Activated CD4-positive, alpha-beta memory T cell treated with anti-CD3 and anti-CD28 coated beads for 36 hours (primary cell): Measurements from ENCODE around the gene KIF3C. TPM values are rescaled to one million over a fixed set of nuclear protein-coding genes. Genes with fewer than 3 reads are reported as not detected.
A peak's percentile ranks its signal among the peaks of the same experiment; 100 is the strongest.

ENCODE experiments used
- CTCF ChIA-PET: fragments of 350-600 bp; sonication (Branson Sonifier 250); formaldehyde crosslinking; loops from one replicate; lab custom pipeline; 2021; ENCODE audit warnings: antibody characterized with exemption, inconsistent platforms; lab: Charles Lee
- POLR2A ChIA-PET: fragments of 350-600 bp; sonication (Branson Sonifier 250); formaldehyde crosslinking; loops from one replicate; lab custom pipeline; 2021; ENCODE audit warnings: antibody characterized with exemption; lab: Charles Lee
- DNase-seq: peaks from one replicate; pipeline ENCODE4 v3.0.0-alpha.2; 2020
- H3K27ac Mint-ChIP-seq: one replicate; pipeline ENCODE4 v1.8.0; 2021; ENCODE audit warnings: mixed read lengths
- H3K27me3 Mint-ChIP-seq: one replicate; pipeline ENCODE4 v1.8.0; 2021; ENCODE audit warnings: mixed read lengths
- H3K36me3 Mint-ChIP-seq: one replicate; pipeline ENCODE4 v1.8.0; 2021; ENCODE audit warnings: mixed read lengths
- H3K4me1 Mint-ChIP-seq: one replicate; pipeline ENCODE4 v1.8.0; 2021; ENCODE audit warnings: low read depth, mixed read lengths
- H3K4me3 Mint-ChIP-seq: one replicate; pipeline ENCODE4 v1.8.0; 2021; ENCODE audit warnings: mild to moderate bottlenecking, mixed read lengths
- H3K9me3 Mint-ChIP-seq: one replicate; pipeline ENCODE4 v1.8.0; 2021; ENCODE audit warnings: mixed read lengths
- intact Hi-C: fragments of 100-400 bp; cut with micrococcal nuclease; formaldehyde crosslinking; loops from one replicate; pipeline ENCODE4 v1.15.1; 2023
- total RNA-seq, 2 experiments: library from RNA; stranded (reverse); gene quantifications; one replicate each; pipeline ENCODE4 v1.2.3, GENCODE V29; 2021

The KIF3C gene
- total RNA-seq, 2 experiments from 2014 or later = 5.3 to 5.4 TPM

GRCh38 chr2:25996844-25997243, 14.5 kb upstream of the KIF3C start:
- Mint-ChIP-seq H3K36me3 (no peaks in the 10 kb centered on the region), H3K4me1 (peaks cover 2% of the 10 kb centered on the region), H3K27ac (no peak overlapping the region), H3K9me3 (no peaks in the 10 kb centered on the region), H3K27me3 (peaks cover 3% of the 10 kb centered on the region), H3K4me3 (no peak overlapping the region)
- ChIA-PET CTCF (no interaction called here), POLR2A (no interaction called here)
- DNase-seq = no peak
- intact Hi-C loops = no loop called here

DNA sequence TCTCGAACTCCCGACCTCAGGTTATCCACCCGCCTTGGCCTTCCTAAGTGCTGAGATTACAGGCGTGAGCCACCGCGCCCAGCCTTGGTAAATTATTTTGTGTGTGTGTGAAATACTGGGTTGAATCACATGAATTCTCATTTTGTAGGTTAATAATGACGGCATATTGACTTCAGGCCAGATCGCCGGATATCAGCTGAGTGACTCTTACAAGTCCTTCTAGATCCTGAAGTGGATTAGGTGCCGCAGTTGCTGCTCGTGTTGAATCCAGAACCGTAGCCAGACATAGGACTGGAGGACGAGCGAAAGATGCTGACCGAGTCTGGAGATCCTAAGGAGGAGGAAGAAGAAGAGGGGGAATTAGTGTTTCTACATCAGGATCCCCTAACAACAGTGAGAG, 12.2 kb upstream of the KIF3C start:
- H3K36me3 Mint-ChIP-seq = no peaks in the 10 kb centered on the region
- no peak overlapping the region for H3K27ac Mint-ChIP-seq

DNA sequence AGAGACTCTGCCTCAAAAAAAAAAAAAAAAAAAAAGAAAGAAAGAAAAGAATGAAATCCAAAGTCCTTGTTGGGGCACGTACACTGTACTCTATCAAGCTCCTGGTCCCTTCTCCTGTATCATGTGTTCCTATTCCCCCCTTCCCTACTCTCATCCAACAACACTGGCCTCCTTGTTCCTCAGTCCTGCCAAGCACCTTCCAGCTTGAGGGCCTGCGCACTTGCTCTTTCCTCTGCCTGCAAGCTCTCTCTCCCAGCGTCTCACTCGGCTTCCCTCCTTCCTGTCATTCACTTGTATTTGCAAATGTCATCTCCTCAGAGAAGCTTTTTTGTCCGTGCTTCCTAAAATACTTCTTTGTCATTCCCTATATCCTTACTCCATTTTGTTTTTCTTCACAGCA, 10.8 kb upstream of the KIF3C start:
- H3K36me3 Mint-ChIP-seq = no peaks in the 10 kb centered on the region
- H3K9me3 Mint-ChIP-seq = no peaks in the 10 kb centered on the region
- H3K27ac Mint-ChIP-seq = no peak overlapping the region
- no peaks in the 10 kb centered on the region for H3K27me3 Mint-ChIP-seq
- no peak overlapping the region for H3K4me3 Mint-ChIP-seq
- H3K4me1 Mint-ChIP-seq = peaks cover 2% of the 10 kb centered on the region
- intact Hi-C loops = no loop called here
- DNase-seq = no peak
- ChIA-PET POLR2A (no interaction called here), CTCF (interaction anchor here (0.6 to 3.8 kb wide), 2 partner anchors 40 to 152 kb away, joined by 3 to 90 read pairs; no protein-coding TSS in a partner anchor)

More for the DNA sequence above, 12.2 kb upstream of the KIF3C start:
- Mint-ChIP-seq H3K4me1 (peaks cover 2% of the 10 kb centered on the region), H3K27me3 (peaks cover 1% of the 10 kb centered on the region), H3K9me3 (no peaks in the 10 kb centered on the region), H3K4me3 (no peak overlapping the region)
- intact Hi-C loops = no loop called here
- CTCF ChIA-PET = interaction anchor here (1.2 to 1.3 kb wide), 2 partner anchors 151 to 190 kb away, joined by 3 to 5 read pairs; no protein-coding TSS in a partner anchor
- POLR2A ChIA-PET = no interaction called here
- DNase-seq = no peak

DNA sequence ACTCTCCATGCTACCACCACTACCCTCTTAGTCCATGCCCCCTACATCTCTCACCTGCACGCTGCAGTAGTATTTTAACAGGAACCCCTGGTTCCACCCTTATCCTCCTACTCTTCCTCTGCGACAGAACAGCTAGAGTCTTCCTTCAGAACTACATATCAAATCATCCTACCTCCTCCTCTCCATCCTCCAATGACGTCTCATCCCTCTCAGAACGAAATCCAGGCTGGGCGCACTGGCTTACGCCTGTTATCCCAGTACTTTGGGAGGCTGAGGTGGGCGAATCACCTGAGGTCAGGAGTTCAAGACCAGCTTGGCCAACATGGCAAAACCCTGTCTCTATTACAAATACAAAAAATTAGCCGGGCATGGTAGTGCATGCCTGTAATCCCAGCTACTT, 10.3 kb upstream of the KIF3C start:
- no peak for DNase-seq
- Mint-ChIP-seq H3K27ac (no peak overlapping the region), H3K27me3 (no peaks in the 10 kb centered on the region), H3K36me3 (no peaks in the 10 kb centered on the region), H3K9me3 (no peaks in the 10 kb centered on the region), H3K4me3 (no peak overlapping the region), H3K4me1 (peaks cover 2% of the 10 kb centered on the region)
- intact Hi-C loops = no loop called here
- ChIA-PET POLR2A (no interaction called here), CTCF (interaction anchor here (0.6 to 3.8 kb wide), 2 partner anchors 40 to 152 kb away, joined by 3 to 90 read pairs; no protein-coding TSS in a partner anchor)

GRCh38 chr2:25991965-25992364, 9.7 kb upstream of the KIF3C start:
- Mint-ChIP-seq H3K27me3 (no peaks in the 10 kb centered on the region), H3K4me1 (peaks cover 2% of the 10 kb centered on the region), H3K4me3 (no peak overlapping the region), H3K36me3 (no peaks in the 10 kb centered on the region), H3K27ac (no peak overlapping the region), H3K9me3 (no peaks in the 10 kb centered on the region)
- no peak for DNase-seq
- CTCF ChIA-PET = interaction anchor here (0.6 to 3.8 kb wide), 34 partner anchors 8 to 385 kb away, joined by 3 to 90 read pairs (median 4); partner anchors contain the start of genes HADHB, KIF3C and RAB10
- intact Hi-C loops = loop anchor here (1.0 to 2.0 kb wide), 3 partner anchors 41 to 153 kb away; partner anchors contain the start of gene RAB10
- POLR2A ChIA-PET = interaction anchor here (1.0 kb wide), 2 partner anchors 77 to 100 kb away, joined by 3 read pairs; no protein-coding TSS in a partner anchor

DNA sequence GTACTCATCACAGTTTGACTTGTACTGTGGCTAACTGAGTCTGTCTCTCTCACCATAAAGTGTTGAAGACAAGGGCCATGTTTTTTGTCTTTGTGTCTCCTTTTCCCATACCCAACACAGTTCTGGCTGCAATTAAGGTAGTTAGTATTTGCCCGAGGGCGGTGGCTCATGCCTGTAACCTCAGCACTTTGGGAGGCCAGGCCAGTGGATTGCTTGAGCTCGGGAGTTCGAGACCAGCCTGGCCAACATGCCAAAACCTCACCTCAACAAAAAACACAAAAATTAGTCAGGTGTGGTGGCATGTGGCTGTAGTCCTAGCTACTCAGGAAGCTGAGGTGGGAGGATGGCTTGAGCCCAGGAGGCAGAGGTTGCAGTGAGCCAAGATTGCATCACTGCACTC, 6.9 kb upstream of the KIF3C start:
- ChIA-PET POLR2A (no interaction called here), CTCF (interaction anchor here (1.0 to 1.6 kb wide), 3 partner anchors 38 to 195 kb away, joined by 3 to 7 read pairs (median 4); no protein-coding TSS in a partner anchor)
- H3K4me3 Mint-ChIP-seq = no peak overlapping the region
- H3K27ac Mint-ChIP-seq = no peak overlapping the region
- no peaks in the 10 kb centered on the region for H3K36me3 Mint-ChIP-seq
- H3K9me3 Mint-ChIP-seq = no peaks in the 10 kb centered on the region
- no peaks in the 10 kb centered on the region for H3K27me3 Mint-ChIP-seq
- intact Hi-C loops = loop anchor here (10.0 kb wide), 1 partner anchor 114 kb away; the partner anchor contains the start of gene ASXL2
- no peak for DNase-seq
- peaks cover 2% of the 10 kb centered on the region for H3K4me1 Mint-ChIP-seq

DNA sequence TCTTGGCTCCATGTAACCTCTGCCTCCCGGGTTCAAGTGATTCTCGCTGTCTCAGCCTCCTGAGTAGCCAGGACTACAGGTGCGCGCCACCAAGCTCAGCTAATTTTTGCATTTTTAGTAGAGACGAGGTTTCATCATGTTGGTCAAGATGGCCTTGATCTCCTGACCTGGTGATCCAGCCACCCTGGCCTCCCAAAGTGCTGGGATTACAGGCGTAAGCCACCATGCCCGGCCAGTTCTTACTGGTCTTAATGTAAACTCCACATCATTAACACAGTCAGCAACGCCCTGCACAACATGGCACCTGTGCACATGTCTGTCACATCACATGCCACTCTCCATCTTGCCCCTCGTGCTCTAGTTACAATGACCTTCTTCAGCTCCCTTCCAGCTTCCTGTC, 5.8 kb upstream of the KIF3C start:
- H3K9me3 Mint-ChIP-seq = no peaks in the 10 kb centered on the region
- POLR2A ChIA-PET = no interaction called here
- H3K36me3 Mint-ChIP-seq = no peaks in the 10 kb centered on the region
- CTCF ChIA-PET = interaction anchor here (1.0 to 1.6 kb wide), 3 partner anchors 37 to 196 kb away, joined by 3 to 7 read pairs (median 3); no protein-coding TSS in a partner anchor
- H3K27ac Mint-ChIP-seq = no peak overlapping the region
- H3K4me1 Mint-ChIP-seq = peaks cover 2% of the 10 kb centered on the region
- no peaks in the 10 kb centered on the region for H3K27me3 Mint-ChIP-seq
- DNase-seq = no peak
- intact Hi-C loops = loop anchor here (10.0 kb wide), 1 partner anchor 113 kb away; the partner anchor contains the start of gene ASXL2
- no peak overlapping the region for H3K4me3 Mint-ChIP-seq

GRCh38 chr2:25983735-25984134, 1.4 kb upstream of the KIF3C start:
- CTCF ChIA-PET = interaction anchor here (1.0 to 2.2 kb wide), 4 partner anchors 132 to 201 kb away, joined by 3 to 6 read pairs (median 3); no protein-coding TSS in a partner anchor
- H3K4me3 Mint-ChIP-seq = no peak overlapping the region
- no peak for DNase-seq
- H3K27me3 Mint-ChIP-seq = no peaks in the 10 kb centered on the region
- H3K36me3 Mint-ChIP-seq = no peaks in the 10 kb centered on the region
- intact Hi-C loops = loop anchor here (10.0 kb wide), 1 partner anchor 109 kb away; the partner anchor contains the start of gene ASXL2
- H3K9me3 Mint-ChIP-seq = no peaks in the 10 kb centered on the region
- POLR2A ChIA-PET = interaction anchor here (1.4 kb wide), 1 partner anchor 158 kb away, joined by 3 read pairs; no protein-coding TSS in a partner anchor
- no peaks in the 10 kb centered on the region for H3K4me1 Mint-ChIP-seq
- no peak overlapping the region for H3K27ac Mint-ChIP-seq

DNA sequence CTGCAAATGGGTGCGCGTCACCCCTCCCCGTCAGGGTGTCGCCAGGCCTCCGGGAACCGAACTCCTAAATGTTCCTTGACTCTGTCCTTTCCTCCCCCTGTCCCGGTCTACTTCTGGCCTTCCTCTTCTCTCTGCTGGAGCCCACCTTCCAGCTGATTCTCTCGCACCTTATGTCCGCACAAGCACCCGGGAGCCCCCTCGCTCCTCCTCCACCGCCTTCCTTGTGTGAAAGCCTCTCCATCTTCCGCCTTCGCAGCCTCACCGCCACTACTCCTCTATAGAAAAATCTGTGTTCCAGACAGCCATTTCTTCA, 627 bp upstream of the KIF3C start:
- no peaks in the 10 kb centered on the region for H3K4me1 Mint-ChIP-seq
- no peak overlapping the region for H3K27ac Mint-ChIP-seq
- CTCF ChIA-PET = interaction anchor here (1.3 to 2.2 kb wide), 2 partner anchors 104 to 162 kb away, joined by 4 to 6 read pairs; partner anchors contain the start of gene ASXL2
- no peaks in the 10 kb centered on the region for H3K9me3 Mint-ChIP-seq
- H3K36me3 Mint-ChIP-seq = no peaks in the 10 kb centered on the region
- H3K27me3 Mint-ChIP-seq = no peaks in the 10 kb centered on the region
- POLR2A ChIA-PET = no interaction called here
- DNase-seq = no peak
- H3K4me3 Mint-ChIP-seq = peak overlapping the region; percentile 55
- intact Hi-C loops = loop anchor here (10.0 kb wide), 1 partner anchor 108 kb away; the partner anchor contains the start of gene ASXL2

GRCh38 chr2:25981596-25982272, 563 bp downstream of the KIF3C start:
- ChIA-PET CTCF (interaction anchor here (0.9 to 1.8 kb wide), 4 partner anchors 10 to 375 kb away, joined by 3 to 12 read pairs (median 4); partner anchors contain the start of gene ASXL2), POLR2A (no interaction called here)
- Mint-ChIP-seq H3K9me3 (no peaks in the 10 kb centered on the region), H3K4me1 (no peaks in the 10 kb centered on the region), H3K36me3 (no peaks in the 10 kb centered on the region), H3K4me3 (peak overlapping the region; percentile 80), H3K27me3 (no peaks in the 10 kb centered on the region), H3K27ac (no peak overlapping the region)
- intact Hi-C loops = loop anchor here (10.0 kb wide), 1 partner anchor 107 kb away; the partner anchor contains the start of gene ASXL2
- DNase-seq = no peak

- POLR2A ChIA-PET = no interaction called here
- no peaks in the 10 kb centered on the region for H3K9me3 Mint-ChIP-seq
- H3K4me3 Mint-ChIP-seq = peak overlapping the region; percentile 36
- no peak overlapping the region for H3K27ac Mint-ChIP-seq
- H3K4me1 Mint-ChIP-seq = no peaks in the 10 kb centered on the region
- intact Hi-C loops = loop anchor here (10.0 kb wide), 1 partner anchor 106 kb away; the partner anchor contains the start of gene ASXL2
- DNase-seq = no peak
- H3K27me3 Mint-ChIP-seq = no peaks in the 10 kb centered on the region
- H3K36me3 Mint-ChIP-seq = no peaks in the 10 kb centered on the region
- CTCF ChIA-PET = interaction anchor here (0.9 to 1.8 kb wide), 3 partner anchors 11 to 374 kb away, joined by 3 to 12 read pairs (median 5); no protein-coding TSS in a partner anchor
These were observed 1.3 kb downstream of the KIF3C start for GRCh38 chr2:25980951-25981350.
